HG03103 (cell line): Measurements from ENCODE around the gene NDST4.

ENCODE experiments used
- ATAC-seq: cut with Tn5 transposase; IDR thresholded peaks from one replicate; pipeline ENCODE4 v1.9.1; 2021; ENCODE audit warnings: low read depth; ENCODE audit not compliant: unreplicated experiment

The NDST4 gene

DNA sequence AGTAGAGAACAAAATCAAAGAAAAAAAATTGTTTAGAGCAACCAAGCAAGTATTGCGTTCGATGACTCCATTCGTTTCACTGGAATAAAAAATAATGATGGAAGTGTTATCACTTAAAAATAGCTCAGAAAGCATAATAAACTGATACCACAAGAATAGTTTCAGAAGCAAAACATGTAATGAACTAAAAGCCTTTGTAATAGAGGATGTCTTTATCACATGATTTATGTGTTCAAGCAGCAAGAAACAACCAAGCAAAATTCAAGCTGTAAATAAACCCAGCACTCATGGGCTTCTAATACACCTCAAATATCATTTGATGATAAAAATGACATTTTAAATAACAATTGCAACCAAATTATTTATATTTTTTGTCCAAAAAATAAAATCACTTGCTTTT lies 192.2 kb downstream of the NDST4 start:
- no peak for ATAC-seq

DNA sequence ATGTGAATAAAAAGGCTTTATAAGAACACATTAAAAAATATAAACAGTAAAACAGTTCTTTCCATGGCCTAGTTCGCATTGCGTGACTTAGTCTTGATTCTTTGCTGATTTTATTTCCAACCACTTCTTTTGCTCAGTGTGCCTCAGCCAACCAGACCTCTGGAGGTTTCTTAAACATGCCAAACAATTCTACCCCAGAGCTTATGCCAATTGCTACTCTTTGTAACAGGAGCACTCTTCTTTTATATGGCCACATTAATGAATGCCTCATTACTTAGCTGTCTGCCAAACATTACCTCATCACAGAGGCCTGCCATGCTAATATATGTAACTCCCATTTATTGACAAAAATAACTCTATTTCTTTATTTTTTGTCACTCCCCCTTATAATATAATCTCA lies 202.3 kb downstream of the NDST4 start:
- ATAC-seq = no peak

DNA sequence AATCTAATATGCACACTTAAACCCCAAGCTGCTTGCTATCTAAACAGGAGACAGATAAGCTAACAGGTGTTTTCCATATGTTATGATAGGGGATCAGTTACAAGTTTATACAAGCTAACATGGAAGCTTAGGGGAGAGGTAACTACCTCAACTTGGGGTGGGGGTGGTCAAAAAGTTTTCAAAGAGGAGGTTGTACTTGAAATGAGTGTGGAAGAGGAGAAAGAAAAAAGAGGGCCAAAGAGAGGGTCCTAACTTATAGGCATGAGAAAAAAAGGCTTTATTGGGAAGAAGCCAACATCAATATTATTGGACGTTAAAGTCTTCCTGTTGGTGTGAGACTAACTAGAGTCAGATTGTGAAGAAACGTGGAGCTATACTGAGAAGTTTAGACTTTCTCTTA lies 205.9 kb downstream of the NDST4 start:
- ATAC-seq = no peak

DNA sequence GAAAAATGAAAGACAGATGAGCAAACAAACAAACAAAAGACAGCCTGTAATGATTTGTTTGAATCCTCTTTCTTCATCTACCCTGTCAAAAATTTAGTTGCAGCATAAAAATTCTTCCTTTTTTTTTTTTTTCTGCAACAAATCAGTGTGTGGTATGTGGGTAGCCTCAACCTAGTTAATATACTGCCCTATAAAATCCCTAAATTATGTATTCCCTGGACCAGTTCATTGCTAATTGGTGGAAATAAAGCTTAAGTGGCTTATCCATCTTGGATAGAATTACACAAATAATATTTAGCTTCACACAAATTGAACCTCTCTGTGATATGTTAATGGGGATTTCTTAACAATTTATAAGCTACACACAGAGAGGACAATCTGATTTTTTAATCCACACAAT lies 208.4 kb downstream of the NDST4 start:
- ATAC-seq = no peak

DNA sequence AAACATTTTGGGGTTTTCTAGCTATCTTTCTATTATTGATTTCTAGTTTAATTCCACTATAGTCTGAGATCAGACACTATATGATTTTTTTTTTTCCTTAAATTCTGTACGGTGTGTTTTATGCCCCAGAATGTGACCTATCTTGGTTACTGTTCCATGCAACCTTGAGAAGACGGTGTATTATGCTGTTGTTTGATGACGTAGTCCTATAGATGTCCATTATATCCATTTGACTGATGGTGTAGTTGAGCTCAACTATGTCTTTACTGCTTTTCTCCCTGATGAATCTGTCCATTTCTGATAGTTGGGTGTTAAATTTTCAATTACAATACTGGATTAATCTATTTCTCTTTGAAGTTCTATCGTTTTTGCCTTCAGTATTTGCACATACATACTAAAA lies 212.5 kb downstream of the NDST4 start:
- no peak for ATAC-seq

DNA sequence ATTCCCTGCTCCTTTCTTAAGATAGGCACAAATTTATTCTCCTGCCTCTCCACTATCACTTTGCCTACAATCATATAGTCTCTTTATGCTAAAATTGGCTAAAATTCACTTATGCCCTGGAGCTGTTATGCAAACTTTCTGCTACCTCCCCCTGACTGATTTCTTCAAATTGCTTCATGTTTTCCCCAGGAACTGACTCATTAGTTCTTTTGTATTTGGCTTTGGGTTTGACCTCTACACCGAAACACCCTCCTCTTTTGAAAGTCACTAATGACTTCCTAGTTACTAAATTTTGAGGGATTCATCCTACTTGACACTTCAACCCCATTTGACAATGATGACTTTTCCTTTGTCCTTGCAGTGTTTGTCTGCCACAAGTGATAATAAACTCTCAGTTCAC lies 222.6 kb downstream of the NDST4 start:
- ATAC-seq = no peak

DNA sequence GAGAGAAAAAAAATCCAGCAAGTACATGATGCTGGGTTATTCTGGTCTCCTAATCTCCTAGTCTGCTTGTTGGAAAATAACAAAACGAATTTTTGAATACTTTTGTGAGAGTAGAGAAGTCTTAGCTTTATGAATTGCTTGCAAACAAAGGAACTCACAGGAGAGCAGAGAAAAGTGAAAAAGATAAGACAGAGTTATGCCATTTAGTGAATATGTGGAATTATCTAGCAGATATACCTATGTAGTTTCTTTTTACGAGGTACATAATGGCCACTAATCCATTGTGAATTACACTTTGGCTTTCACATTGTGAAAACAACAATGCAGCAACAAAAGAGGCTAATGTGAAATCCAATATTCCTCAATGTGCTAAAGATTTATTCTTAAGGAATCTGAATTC lies 226.7 kb downstream of the NDST4 start:
- ATAC-seq = no peak

DNA sequence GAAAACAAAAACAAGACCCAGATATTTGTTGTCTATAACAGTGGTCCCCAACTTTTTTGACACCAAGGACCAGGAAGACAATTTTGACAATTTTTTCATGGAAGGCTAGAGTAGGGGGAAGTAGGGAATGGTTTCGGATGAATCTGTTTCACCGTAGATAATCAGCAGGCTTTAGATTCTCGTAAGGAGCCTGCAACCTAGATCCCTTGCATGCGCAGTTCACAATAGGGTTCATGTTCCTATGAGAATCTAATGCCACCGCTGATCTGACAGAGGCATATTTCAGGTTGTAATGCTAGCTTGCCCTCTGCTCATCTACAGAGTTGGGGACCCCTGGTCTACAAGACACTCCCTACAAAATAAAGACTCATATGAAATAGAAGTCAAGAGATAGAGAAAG lies 229.8 kb downstream of the NDST4 start:
- no peak for ATAC-seq

DNA sequence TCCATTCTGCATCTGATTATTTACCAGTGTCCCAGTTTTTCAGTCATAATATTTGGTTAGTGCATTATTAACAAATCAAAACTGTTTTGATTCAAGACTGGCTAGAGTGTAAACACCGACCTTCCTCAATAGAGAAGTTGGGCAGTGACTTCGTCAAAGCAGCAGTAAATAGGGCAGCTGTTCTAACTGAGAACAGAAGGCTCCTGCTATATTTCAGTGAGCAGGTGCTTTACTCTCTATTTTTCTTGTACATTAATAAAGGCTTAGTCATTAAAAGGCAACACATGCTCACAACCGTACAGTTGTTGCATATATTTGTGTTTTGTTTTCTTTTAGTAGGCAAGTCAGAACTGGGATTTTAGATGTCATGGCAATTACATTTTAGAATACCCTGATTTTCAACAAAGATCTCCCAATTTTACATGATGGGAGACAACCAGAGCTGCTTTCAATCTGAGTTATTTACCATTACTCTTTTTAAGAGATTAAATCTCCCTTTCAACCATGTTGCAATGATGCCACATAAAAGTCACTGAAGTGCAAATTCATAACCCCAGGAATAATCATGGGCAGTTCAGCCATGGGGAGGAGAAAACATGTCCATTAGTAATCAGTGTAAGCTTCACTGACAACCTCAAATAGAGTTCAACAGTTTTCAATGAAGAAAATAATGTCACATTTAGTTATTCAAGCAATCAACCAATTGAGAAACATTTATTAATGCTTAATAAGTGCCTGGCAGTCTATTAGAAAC lies 233.3 kb downstream of the NDST4 start:
- no peak for ATAC-seq

DNA sequence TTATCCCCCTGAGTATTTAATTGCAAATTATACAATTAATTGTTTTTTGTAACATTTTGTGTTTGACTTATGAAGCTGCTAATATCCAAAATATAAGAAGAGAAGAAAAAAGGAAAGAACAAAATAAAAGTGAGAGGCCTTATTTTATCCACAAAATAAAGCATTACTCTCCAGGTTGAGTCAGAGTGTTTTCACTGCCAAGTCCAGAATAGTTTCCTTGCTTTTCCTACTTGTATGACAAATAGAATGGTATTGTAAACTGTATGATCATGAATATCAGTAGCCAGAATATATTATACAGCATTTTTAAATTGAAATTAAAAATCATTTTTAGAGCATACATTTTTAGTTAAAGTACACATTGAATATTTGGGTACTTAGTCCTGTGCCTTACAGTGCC lies 237.8 kb downstream of the NDST4 start:
- no peak for ATAC-seq

DNA sequence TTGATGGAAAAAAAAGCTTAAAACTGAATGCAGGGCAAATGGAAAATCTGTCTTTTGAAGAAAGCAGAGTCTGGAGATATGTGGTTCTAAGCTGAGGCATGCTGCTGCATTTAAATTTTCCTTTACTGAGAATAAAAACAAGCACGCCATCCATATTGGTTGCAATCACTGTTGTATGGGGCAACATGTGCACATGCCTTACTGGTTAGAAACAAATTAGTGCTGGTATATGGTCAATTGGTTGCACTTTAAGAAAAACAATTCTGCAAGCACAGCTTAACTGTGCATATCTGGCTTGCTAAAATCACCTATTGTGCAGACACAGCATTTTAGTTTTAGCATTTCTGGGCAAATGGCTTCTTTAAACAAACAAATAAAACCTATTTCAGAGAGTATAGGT lies 239.1 kb downstream of the NDST4 start:
- no peak for ATAC-seq

DNA sequence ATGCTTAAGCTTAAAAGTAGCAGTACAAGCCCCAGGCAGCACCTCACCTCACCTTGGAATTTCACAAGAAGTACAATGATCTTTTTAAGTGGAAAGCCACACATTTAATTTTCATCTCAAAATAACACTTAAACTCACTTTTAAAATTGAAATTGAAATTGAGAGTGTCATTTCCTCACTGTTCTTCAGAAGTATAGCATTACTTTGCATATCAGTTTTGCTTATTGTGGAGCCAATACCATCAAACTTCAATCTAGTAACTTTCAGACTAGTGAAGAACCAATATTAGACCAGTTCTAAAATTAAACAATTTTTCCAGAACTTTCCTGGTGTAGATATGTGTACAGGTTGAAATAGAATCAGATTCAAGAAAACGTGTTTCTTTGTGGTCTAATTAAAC lies 242.4 kb downstream of the NDST4 start:
- no peak for ATAC-seq

DNA sequence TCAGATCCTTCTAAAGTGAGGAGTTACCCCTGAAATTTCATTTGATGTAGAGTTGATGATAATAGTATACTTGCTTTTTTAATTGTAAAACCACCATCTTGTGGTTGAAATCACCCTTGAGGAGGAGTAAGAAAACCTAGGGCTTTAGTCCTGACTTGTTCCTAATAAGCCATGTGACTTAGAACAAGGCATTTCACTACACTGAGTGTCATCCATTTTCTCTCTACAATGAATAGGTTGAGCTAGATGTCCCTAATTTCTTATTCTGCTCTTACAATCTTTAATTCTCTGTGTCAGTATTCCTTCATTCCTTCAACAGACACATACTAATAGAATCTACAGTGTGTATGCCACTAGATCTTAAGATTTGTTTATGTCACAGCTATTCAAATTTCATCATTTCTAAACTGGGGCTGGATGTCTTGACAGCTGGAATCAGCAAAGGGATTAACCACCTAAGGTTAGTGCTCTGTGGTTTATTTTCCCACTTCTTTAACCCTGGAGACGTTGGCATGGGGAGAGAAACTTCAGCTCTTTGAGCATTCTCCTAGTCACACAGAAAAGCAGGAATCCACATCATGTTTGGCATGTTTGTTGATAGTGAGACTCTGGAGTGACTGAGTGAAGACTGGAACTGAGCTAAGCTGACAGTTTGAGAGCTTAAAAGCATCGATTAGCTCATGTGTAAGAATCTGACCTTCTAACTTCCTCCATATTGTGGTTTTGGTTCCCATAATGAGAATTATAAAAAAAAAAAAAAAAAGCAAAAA lies 246.3 kb downstream of the NDST4 start:
- no peak for ATAC-seq

DNA sequence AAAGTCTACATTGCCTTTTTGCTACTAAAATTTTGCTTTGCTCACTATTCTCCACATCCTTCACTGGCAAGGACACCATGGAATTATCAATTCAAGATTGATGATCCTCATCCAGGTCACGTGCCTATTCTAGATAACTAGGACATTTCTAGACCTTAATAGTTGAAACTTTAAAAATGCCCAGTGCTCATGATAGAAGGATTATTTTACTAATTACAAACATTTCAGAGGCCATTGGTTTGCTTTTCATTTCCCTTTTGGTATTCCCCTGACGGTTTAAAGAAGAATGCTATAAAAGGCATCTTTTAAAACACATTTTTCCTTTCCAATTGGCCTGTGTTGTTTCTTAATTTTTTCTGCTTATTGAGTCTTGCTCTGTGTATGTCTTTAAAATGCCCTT lies 249.4 kb downstream of the NDST4 start:
- no peak for ATAC-seq

DNA sequence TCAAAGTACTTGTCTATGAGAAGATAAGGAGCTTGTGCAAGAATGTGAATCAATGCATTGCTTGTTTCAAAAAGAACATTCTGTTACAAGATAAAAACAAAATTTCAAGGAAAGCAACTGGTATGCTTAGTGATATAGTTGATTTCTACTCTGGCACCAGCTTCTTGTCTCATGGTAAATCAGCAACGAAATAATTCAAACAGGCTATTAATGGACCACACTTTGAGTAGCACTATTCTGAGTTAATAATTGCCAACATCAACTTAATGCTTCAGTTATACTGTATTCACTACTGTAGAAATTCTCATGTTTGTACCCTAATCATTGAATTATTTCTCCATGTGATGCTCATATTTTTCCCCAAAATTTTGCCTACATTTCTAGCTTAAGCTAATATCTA lies 252.6 kb downstream of the NDST4 start:
- ATAC-seq = no peak

DNA sequence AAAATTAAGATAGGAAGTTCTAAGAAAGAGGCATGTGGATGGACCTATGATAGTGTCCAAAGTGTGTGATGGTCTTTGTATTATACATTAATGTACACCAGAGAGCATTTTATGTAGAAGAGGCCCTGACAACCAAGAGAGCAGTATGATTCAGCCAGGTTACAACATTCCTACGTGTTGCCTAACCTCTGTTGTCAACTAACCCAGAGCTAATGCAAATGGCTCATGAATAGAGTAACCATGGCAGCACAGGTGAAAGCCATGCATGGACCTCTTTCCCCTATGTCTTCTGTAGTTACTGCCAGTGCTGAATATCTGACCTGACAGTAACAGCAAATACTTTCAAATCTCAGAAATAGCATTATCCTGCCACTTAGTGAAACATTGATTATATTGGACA lies 255.6 kb downstream of the NDST4 start:
- no peak for ATAC-seq

DNA sequence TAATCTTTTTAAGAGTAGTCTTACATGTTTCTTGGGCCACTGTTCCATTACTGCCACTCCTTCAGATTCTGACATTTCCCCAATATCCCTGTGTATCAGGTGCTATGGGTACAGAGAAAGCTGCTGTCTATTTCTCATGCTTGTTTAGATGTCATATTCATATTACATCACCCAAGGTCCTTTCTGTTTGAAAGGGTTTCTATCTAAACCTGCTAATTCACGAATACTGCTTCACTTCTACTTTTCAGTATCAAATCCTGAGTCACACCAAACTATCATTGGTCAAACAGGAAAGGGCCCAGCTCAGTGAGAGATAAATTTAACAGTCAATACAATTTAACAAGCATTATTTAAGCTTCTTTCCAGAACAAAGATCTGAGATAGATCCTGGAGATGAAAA lies 273.4 kb downstream of the NDST4 start:
- no peak for ATAC-seq

DNA sequence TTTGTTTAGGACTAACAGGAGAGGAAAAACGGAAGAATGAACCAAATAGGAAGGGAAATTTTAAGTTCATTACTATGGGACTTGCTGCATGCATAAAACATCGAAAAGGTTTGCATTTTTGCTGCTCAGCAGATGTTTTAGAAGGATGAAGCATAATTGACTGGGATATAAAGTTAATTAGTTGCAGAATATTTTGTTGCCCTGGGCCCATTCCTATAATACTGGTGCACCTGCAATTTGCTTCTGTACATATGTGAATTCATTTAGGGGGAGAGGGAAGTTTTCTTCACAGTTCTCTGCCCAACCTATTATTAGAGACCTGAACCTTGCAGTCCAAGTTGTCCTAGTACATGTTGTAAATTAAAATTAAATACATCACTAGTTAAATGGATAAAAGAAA lies 282.8 kb downstream of the NDST4 start:
- ATAC-seq = no peak

DNA sequence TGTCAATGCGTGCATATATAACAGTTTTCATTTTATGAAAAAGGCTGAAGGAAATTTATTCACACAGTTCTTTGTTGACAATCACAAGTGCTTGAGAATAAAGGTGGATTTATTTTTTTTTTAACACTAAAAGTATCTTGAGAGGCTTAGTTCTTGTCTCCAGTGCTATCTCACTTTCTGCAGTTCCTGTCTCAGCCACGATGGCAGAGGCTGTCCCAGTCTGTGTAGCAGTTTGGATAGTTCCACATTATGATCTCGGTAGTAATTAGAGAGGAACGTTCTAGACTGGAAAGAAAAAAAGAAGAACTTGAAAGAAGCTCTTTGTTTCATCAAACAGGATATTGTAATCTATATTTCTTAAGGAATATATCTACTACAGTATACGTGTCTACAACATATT lies 285.8 kb downstream of the NDST4 start:
- no peak for ATAC-seq

DNA sequence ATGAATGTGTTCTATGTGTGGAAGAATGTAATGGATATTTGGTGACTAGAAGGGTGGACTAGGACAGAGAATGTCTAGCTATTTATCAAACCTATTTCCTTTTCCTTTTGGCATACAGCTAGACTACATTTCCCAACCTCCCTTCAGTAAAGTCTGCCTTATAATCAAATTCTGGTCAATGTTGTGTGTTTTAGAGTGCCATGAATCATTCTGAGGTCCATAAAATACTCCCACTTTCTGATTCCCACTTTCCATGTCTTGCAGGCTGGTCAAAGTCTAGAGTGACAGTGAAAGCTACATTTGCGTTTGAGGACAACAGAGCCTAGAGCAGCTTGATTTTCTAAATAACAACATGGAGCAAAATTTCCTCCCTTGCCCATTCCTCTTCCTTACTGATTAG lies 297.7 kb downstream of the NDST4 start:
- ATAC-seq = no peak

DNA sequence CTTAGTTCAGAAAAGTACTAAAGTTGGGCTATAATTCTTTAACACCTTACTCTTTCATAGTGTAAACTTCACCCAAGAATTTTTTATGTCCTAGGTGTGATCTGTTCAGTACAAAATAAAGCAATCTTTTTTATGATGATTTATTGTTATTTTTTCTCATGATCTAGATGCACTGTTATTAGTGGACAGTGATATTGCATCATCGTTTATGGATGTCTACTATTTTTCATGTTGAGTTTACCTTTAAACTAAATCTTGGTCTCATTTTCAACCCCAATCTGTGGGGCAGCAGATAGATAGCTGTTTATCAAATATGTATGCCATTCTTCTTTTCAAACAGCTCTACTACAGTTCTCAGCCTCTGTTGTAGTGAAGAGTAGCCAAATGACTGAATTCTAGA lies 299.5 kb downstream of the NDST4 start:
- ATAC-seq = no peak

DNA sequence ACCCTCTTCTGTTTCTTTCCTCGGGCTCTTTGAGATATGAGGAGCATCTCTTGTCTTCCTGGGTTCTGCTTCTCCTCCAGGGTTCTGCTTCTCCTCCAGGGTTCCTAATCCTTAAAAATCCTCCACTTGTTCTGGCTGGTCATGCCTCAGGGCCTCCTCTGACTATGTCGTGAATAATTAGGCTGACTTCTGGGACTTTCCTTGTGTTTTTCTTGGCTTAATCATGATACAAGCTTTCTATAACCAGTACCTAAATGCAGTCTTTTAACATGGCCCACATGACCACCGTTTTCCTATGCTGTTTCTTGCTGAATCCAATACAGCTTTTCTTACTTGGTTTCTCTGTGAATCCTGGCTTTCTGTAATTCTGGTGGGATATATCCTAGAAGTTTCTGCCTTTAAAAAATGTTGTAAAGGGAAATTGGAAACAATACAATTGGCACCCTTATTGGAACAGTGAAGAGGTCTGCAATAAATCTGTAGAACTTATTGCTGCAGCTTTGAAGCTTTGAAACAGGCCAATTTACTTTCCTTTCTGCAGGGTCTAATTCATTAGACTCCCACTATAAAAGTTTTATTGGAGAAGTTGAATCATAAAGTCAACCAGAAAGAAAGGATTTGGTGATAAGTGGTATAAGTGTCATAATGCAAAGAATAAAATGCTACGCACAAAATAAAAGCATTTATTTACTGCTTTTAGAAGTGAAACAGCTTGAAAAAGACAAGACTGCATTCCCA lies 301.7 kb downstream of the NDST4 start:
- ATAC-seq = no peak
